Cardiac muscle cell (in vitro differentiated cells and primary cell): ENCODE data around the gene PTGER2. TPM values are rescaled to one million over a fixed set of nuclear protein-coding genes. Genes with fewer than 3 reads are reported as not detected.
A peak's percentile ranks its signal among the peaks of the same experiment; 100 is the strongest.

Experiments used
- DNase-seq, 2 donors: peaks; one replicate each; pipeline versions ENCODE4 v3.0.0 to v3.0.0-alpha.2; 2010 to 2017; ENCODE audit warnings: low read depth in 1 of 2, low spot score in 1 of 2
- H3K27ac ChIP-seq: fragments of 200-600 bp; sonication (generic); 2 replicates; pipeline ENCODE4 v1.5.1; 2016
- H3K27me3 ChIP-seq: fragments of 200-600 bp; sonication (generic); 2 replicates; pipeline ENCODE4 v1.6.0; 2016; ENCODE audit warnings: control low read depth
- H3K36me3 ChIP-seq: fragments of 200-600 bp; sonication (generic); 2 replicates; pipeline ENCODE4 v1.5.1; 2016; ENCODE audit warnings: control low read depth
- H3K4me1 ChIP-seq: fragments of 200-600 bp; sonication (generic); 2 replicates; pipeline ENCODE4 v1.8.1; 2017; ENCODE audit warnings: low read depth, mild to moderate bottlenecking, mixed run types
- H3K4me3 ChIP-seq: fragments of 200-600 bp; sonication (generic); 2 replicates; pipeline ENCODE4 v1.5.1; 2016; ENCODE audit warnings: mild to moderate bottlenecking
- H3K9me3 ChIP-seq: fragments of 200-600 bp; sonication (generic); 2 replicates; pipeline ENCODE4 v1.5.1; 2017; ENCODE audit warnings: low read depth, mild to moderate bottlenecking, control low read depth
- CTCF ChIP-seq: IDR thresholded peaks from 2 replicates; pipeline ENCODE4 v1.5.1; 2012; ENCODE audit warnings: low read depth, mild to moderate bottlenecking, low read length
- polyA plus RNA-seq: library from polyadenylated mRNA; unstranded; fragments of >200 nt; fragmentation: Nextera tagmentation; extraction: Ambion mirVana; gene quantifications from 2 replicates; pipeline ENCODE4 v1.2.1, GENCODE V29; 2016
- total RNA-seq: library from RNA; depleted of rRNA; stranded (reverse); fragments of >200 nt; gene quantifications from 2 replicates; pipeline ENCODE4 v1.2.3, GENCODE V29; 2016

The PTGER2 gene
- total and polyA plus RNA-seq, 2 experiments from 2014 or later = not detected

- no peaks in the 10 kb centered on the region for H3K4me1 ChIP-seq
- no peak for TF ChIP-seq CTCF
- no peaks in the 10 kb centered on the region for H3K9me3 ChIP-seq
- no peak overlapping the region for H3K27ac ChIP-seq
- H3K27me3 ChIP-seq = peaks cover 75% of the 10 kb centered on the region
- peak; percentile 31 to 38 for DNase-seq
- peak overlapping the region; percentile 33 for H3K4me3 ChIP-seq
- no peaks in the 10 kb centered on the region for H3K36me3 ChIP-seq
These were observed 663 bp downstream of the PTGER2 start for GRCh38 chr14:52314595-52315354.

- Histone ChIP-seq H3K27ac (no peak overlapping the region), H3K27me3 (peaks cover 75% of the 10 kb centered on the region), H3K4me1 (no peaks in the 10 kb centered on the region), H3K9me3 (no peaks in the 10 kb centered on the region), H3K36me3 (no peaks in the 10 kb centered on the region), H3K4me3 (no peak overlapping the region)
- peak in 1 of 2 donors; percentile 37 for DNase-seq
- no peak for TF ChIP-seq CTCF
These were observed 1.2 kb downstream of the PTGER2 start for GRCh38 chr14:52315355-52315718.

GRCh38 chr14:52318062-52318461 lies 4.0 kb downstream of the PTGER2 start:
- no peaks in the 10 kb centered on the region for H3K9me3 ChIP-seq
- H3K4me3 ChIP-seq = no peak overlapping the region
- DNase-seq = no peak
- H3K36me3 ChIP-seq = no peaks in the 10 kb centered on the region
- H3K27me3 ChIP-seq = peaks cover 57% of the 10 kb centered on the region
- H3K4me1 ChIP-seq = no peaks in the 10 kb centered on the region
- no peak overlapping the region for H3K27ac ChIP-seq
- no peak for TF ChIP-seq CTCF

DNA sequence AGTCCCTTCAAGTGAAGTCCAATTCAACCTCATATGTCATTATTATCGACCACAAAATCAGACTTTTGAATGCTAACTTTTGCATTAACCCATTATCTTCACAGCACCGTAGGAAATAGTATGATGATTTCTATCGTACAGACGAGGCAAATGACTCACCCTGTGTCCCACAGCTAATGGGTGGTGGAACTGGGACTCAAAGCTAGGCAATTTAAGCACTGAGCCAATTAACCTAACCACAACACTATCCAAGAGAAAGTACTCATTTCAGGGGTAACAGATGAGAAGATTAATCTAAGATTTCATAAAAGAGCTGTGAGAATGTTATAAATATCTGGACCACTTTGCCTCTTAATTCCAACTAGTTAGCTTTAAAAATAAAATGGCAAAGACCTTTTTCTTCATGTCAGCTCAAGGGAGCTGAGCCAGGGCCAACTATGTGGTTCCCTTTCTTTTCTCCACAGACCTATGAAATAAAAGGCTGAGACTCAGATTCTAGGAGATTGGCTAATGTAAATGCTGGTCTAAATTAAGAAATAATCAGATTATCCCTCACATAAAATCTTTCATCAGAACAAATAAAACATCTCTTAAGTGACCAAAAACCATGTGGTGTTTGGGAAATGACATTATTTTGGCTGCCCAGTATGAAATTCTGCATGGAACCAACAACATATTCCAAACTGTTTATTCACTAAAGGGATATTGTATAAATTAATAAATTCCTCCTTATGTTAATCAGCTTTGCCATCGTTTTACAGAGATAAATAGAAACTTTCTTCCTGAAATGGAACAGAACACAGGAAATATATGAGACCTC lies 4.9 kb downstream of the PTGER2 start:
- no peaks in the 10 kb centered on the region for H3K4me1 ChIP-seq
- no peaks in the 10 kb centered on the region for H3K36me3 ChIP-seq
- DNase-seq = no peak
- H3K27me3 ChIP-seq = peaks cover 48% of the 10 kb centered on the region
- no peak overlapping the region for H3K27ac ChIP-seq
- H3K9me3 ChIP-seq = no peaks in the 10 kb centered on the region
- TF ChIP-seq CTCF = no peak
- H3K4me3 ChIP-seq = no peak overlapping the region

DNA sequence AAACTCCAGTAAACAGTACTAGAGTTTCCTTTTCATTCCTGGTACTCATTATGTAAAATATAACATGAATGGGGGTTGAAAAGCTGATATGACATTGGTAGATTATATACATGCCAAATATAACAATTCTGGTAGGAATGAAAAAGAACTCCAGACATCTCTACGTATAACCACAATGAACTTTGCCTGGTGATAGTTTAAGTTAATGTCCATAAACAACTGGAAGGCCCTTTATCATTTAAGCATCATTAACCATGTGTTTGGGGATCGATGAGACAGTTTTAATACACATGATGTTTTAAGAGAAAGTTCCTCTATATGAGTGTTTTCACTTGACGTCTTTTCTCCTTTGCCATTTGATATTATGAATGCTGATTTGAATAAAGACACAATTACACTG lies 5.8 kb downstream of the PTGER2 start:
- Histone ChIP-seq H3K4me1 (no peaks in the 10 kb centered on the region), H3K9me3 (no peaks in the 10 kb centered on the region), H3K27ac (no peak overlapping the region), H3K27me3 (peaks cover 39% of the 10 kb centered on the region), H3K36me3 (no peaks in the 10 kb centered on the region), H3K4me3 (no peak overlapping the region)
- DNase-seq = no peak
- no peak for TF ChIP-seq CTCF
